ENCODE data around the gene ACYP2. TPM values are rescaled to one million over a fixed set of nuclear protein-coding genes. Genes with fewer than 3 reads are reported as not detected.

ACYP2 gene
- total RNA-seq, 1 donor from 2014 or later, result 5.9 TPM

- no peaks in the 10 kb centered on the region for H3K27me3 Mint-ChIP-seq (ENCODE audit: low read depth)
- H3K4me3 Mint-ChIP-seq, result no peak overlapping the region
- H3K9me3 Mint-ChIP-seq, result no peaks in the 10 kb centered on the region
- DNase-seq (ENCODE audit: low read depth, low spot score), result no peak
- H3K4me1 Mint-ChIP-seq, result no peaks in the 10 kb centered on the region
- no peak overlapping the region for H3K27ac Mint-ChIP-seq (ENCODE audit: unreplicated experiment)
- TF ChIP-seq CTCF (conservative IDR thresholded peaks at IDR 0.05), result no peak
- H3K36me3 Mint-ChIP-seq (ENCODE audit: low read depth), result no peaks in the 10 kb centered on the region
Observed at GRCh38 chr2:54247115-54247514, 131.7 kb downstream of the ACYP2 start.

GRCh38 chr2:54249629-54250028 lies 134.2 kb downstream of the ACYP2 start:
- H3K4me1 Mint-ChIP-seq, result peaks cover 8% of the 10 kb centered on the region
- no peaks in the 10 kb centered on the region for H3K36me3 Mint-ChIP-seq (ENCODE audit: low read depth)
- no peaks in the 10 kb centered on the region for H3K9me3 Mint-ChIP-seq
- no peak for DNase-seq (ENCODE audit: low read depth, low spot score)
- no peak overlapping the region for H3K4me3 Mint-ChIP-seq
- no peak for TF ChIP-seq CTCF (conservative IDR thresholded peaks at IDR 0.05)
- H3K27me3 Mint-ChIP-seq (ENCODE audit: low read depth), result no peaks in the 10 kb centered on the region
- H3K27ac Mint-ChIP-seq (ENCODE audit: unreplicated experiment), result no peak overlapping the region

- DNase-seq (ENCODE audit: low read depth, low spot score), result no peak
- no peak overlapping the region for H3K27ac Mint-ChIP-seq (ENCODE audit: unreplicated experiment)
- no peaks in the 10 kb centered on the region for H3K36me3 Mint-ChIP-seq (ENCODE audit: low read depth)
- TF ChIP-seq CTCF (conservative IDR thresholded peaks at IDR 0.05), result no peak
- H3K4me3 Mint-ChIP-seq, result no peak overlapping the region
- H3K27me3 Mint-ChIP-seq (ENCODE audit: low read depth), result no peaks in the 10 kb centered on the region
- H3K4me1 Mint-ChIP-seq, result peaks cover 8% of the 10 kb centered on the region
- no peaks in the 10 kb centered on the region for H3K9me3 Mint-ChIP-seq
Observed at GRCh38 chr2:54254180-54254579, 138.8 kb downstream of the ACYP2 start.

GRCh38 chr2:54255230-54256090 lies 140.0 kb downstream of the ACYP2 start:
- H3K36me3 Mint-ChIP-seq (ENCODE audit: low read depth), result no peaks in the 10 kb centered on the region
- H3K27me3 Mint-ChIP-seq (ENCODE audit: low read depth), result no peaks in the 10 kb centered on the region
- H3K4me1 Mint-ChIP-seq, result peaks cover 8% of the 10 kb centered on the region
- H3K27ac Mint-ChIP-seq (ENCODE audit: unreplicated experiment), result no peak overlapping the region
- DNase-seq (ENCODE audit: low read depth, low spot score), result no peak
- no peak for TF ChIP-seq CTCF (conservative IDR thresholded peaks at IDR 0.05)
- no peaks in the 10 kb centered on the region for H3K9me3 Mint-ChIP-seq
- no peak overlapping the region for H3K4me3 Mint-ChIP-seq

GRCh38 chr2:54256091-54256694 lies 140.8 kb downstream of the ACYP2 start, which contains the start of gene TSPYL6:
Gene TSPYL6, minus strand, starts transcription at chr2:54256229. Its CDS starts 78 bp downstream, at chr2:54256151.
- Mint-ChIP-seq H3K4me1 (peaks cover 8% of the 10 kb centered on the region), H3K27me3 (ENCODE audit: low read depth) (no peaks in the 10 kb centered on the region), H3K4me3 (no peak within 1 kb of the TSS), H3K36me3 (ENCODE audit: low read depth) (no peaks in the 10 kb centered on the region), H3K9me3 (no peaks in the 10 kb centered on the region), H3K27ac (ENCODE audit: unreplicated experiment) (no peak within 1 kb of the TSS)
- no peak for TF ChIP-seq CTCF (conservative IDR thresholded peaks at IDR 0.05)
- no peak for DNase-seq (ENCODE audit: low read depth, low spot score)

All from neural crest cell (in vitro differentiated cells).